ENCODE measurements around the gene PTPN4. TPM values are rescaled to one million over a fixed set of nuclear protein-coding genes. Genes with fewer than 3 reads are reported as not detected.

PTPN4 gene
- total and polyA plus RNA-seq, 9 of the 15 experiments (the other 6 are each of a cell fraction or from before 2014, with no cell fraction given): 5.0 to 32.8 (median 27.3) TPM

- TF ChIP-seq ZNF780A (CRISPR knock-in tag; IDR thresholded peaks at IDR 0.05) (no peak), HEY1 (CRISPR knock-in tag; IDR thresholded peaks at IDR 0.05; ENCODE audit: borderline replicate concordance) (no peak), NFE2 (IDR thresholded peaks at IDR 0.05; ENCODE audit: low read depth) (no peak), TAF1 (IDR thresholded peaks at IDR 0.05; ENCODE audit: control insufficient read depth, extremely low read depth, insufficient read depth, low read length, severe bottlenecking) (peak; percentile 9), ZNF165 (CRISPR knock-in tag; IDR thresholded peaks at IDR 0.05; ENCODE audit: borderline replicate concordance) (no peak), ZFX (CRISPR knock-in tag; IDR thresholded peaks at IDR 0.05) (peak; percentile 96), ZNF133 (CRISPR knock-in tag; IDR thresholded peaks at IDR 0.05) (no peak), SOX6 (IDR thresholded peaks at IDR 0.05) (peak; percentile 8; the same call in 1 of the 2 replicates), ZBTB7A (IDR thresholded peaks at IDR 0.05; ENCODE audit: borderline replicate concordance, control insufficient read depth, low read depth, low read length) (peak; percentile 93), PRPF4 (IDR thresholded peaks at IDR 0.05; ENCODE audit: insufficient read depth, low read depth, low read length, poor library complexity, severe bottlenecking) (peak; percentile 23), ZFP1 (CRISPR knock-in tag; IDR thresholded peaks at IDR 0.05) (no peak), SAFB (IDR thresholded peaks at IDR 0.05; ENCODE audit: borderline replicate concordance, low read depth, low read length) (no peak), MAZ (CRISPR knock-in tag; conservative IDR thresholded peaks at IDR 0.05 in 1 of 2, IDR thresholded peaks at IDR 0.05 in 1 of 2) (peak; percentile 72 to 95), FOXM1 (IDR thresholded peaks at IDR 0.05; ENCODE audit: low read depth) (peak; percentile 92), FOXM1 (CRISPR knock-in tag; IDR thresholded peaks at IDR 0.05; ENCODE audit: low read depth) (peak; percentile 92), RBBP5 (IDR thresholded peaks at IDR 0.05; ENCODE audit: borderline replicate concordance, insufficient read depth, low read length, poor library complexity, severe bottlenecking) (peak; percentile 91), STAT5B (CRISPR knock-in tag; IDR thresholded peaks at IDR 0.05) (no peak), MNT (conservative IDR thresholded peaks at IDR 0.05) (peak in 1 of 2 experiments; percentile 48; a peak in 2 of 4 replicates), U2AF1 (optimal IDR thresholded peaks at IDR 0.05; ENCODE audit: low read depth, low read length) (peak; percentile 82), ATF1 (CRISPR knock-in tag; IDR thresholded peaks at IDR 0.05) (no peak), ATF1 (tag; IDR thresholded peaks at IDR 0.05) (peak; percentile 20; the same call in 1 of the 2 replicates)
- TF ChIP-seq, protein P1, sequence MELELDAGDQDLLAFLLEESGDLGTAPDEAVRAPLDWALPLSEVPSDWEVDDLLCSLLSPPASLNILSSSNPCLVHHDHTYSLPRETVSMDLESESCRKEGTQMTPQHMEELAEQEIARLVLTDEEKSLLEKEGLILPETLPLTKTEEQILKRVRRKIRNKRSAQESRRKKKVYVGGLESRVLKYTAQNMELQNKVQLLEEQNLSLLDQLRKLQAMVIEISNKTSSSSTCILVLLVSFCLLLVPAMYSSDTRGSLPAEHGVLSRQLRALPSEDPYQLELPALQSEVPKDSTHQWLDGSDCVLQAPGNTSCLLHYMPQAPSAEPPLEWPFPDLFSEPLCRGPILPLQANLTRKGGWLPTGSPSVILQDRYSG (tag; conservative IDR thresholded peaks at IDR 0.05; ENCODE audit: low read depth): no peak
- TF ChIP-seq, protein P2, sequence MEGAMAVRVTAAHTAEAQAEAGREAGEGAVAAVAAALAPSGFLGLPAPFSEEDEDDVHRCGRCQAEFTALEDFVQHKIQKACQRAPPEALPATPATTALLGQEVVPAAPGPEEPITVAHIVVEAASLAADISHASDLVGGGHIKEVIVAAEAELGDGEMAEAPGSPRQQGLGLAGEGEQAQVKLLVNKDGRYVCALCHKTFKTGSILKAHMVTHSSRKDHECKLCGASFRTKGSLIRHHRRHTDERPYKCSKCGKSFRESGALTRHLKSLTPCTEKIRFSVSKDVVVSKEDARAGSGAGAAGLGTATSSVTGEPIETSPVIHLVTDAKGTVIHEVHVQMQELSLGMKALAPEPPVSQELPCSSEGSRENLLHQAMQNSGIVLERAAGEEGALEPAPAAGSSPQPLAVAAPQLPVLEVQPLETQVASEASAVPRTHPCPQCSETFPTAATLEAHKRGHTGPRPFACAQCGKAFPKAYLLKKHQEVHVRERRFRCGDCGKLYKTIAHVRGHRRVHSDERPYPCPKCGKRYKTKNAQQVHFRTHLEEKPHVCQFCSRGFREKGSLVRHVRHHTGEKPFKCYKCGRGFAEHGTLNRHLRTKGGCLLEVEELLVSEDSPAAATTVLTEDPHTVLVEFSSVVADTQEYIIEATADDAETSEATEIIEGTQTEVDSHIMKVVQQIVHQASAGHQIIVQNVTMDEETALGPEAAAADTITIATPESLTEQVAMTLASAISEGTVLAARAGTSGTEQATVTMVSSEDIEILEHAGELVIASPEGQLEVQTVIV (CRISPR knock-in tag; IDR thresholded peaks at IDR 0.05; ENCODE audit: borderline replicate concordance): no peak
These were observed 253.3 kb downstream of the PTPN4 start, which contains the start of gene EPB41L5 (continued) for GRCh38 chr2:120012771-120013596.

Measured in K562 (cell line).